GM12873 (cell line): ENCODE results near the gene WDR37.

Source experiments
- TF ChIP-seq, protein P1 (sequence below): IDR thresholded peaks from 2 replicates; pipeline ENCODE4 v1.5.1; 2012; ENCODE audit warnings: low read depth, mild to moderate bottlenecking, moderate library complexity, low read length, control low read depth; ENCODE audit not compliant: insufficient read depth; ENCODE audit errors: missing control alignments

Gene WDR37

GRCh38 chr10:1116696-1117280, 60.6 kb downstream of the WDR37 start:
- TF ChIP-seq, protein P1, sequence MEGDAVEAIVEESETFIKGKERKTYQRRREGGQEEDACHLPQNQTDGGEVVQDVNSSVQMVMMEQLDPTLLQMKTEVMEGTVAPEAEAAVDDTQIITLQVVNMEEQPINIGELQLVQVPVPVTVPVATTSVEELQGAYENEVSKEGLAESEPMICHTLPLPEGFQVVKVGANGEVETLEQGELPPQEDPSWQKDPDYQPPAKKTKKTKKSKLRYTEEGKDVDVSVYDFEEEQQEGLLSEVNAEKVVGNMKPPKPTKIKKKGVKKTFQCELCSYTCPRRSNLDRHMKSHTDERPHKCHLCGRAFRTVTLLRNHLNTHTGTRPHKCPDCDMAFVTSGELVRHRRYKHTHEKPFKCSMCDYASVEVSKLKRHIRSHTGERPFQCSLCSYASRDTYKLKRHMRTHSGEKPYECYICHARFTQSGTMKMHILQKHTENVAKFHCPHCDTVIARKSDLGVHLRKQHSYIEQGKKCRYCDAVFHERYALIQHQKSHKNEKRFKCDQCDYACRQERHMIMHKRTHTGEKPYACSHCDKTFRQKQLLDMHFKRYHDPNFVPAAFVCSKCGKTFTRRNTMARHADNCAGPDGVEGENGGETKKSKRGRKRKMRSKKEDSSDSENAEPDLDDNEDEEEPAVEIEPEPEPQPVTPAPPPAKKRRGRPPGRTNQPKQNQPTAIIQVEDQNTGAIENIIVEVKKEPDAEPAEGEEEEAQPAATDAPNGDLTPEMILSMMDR: no peak

DNA sequence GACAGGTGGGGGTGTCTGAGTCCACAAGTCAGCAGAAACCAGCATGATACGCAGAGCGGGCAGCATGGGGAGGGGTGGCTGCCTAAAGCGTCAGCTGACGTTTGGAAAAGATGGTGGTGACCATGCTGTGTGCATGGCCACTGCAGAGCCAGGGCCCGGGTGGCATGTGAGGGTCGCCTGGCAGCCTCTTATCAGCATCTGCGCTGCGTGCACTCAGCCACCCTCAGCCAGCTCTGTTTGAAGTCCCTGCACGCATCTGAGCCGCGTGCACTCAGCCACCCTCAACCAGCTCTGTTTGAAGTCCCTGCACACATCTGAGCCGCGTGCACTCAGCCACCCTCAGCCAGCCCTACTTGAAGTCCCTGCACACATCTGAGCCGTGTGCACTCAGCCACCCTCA, 61.5 kb downstream of the WDR37 start:
- TF ChIP-seq, protein P1: no peak

DNA sequence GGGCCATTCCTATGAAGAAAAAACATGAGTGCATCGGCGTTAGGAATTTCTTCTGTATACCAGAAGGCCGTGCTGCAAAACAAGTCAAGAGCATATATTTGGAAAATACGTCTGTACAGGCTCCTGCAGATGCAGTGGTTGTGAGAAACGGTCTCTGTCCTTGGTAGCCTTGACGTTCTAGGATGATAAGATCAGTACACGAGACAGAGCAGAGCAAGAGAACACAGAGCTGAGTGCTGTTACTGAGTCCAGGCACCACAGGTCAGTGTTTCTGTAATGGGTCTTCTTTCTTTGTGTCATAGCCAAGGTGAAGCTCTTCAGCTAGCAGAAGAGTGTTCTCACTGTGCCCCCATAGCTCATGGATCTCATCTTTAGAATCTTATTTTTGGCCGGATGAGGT, 62.8 kb downstream of the WDR37 start:
- TF ChIP-seq, protein P1: no peak

GRCh38 chr10:1119501-1119900, 63.3 kb downstream of the WDR37 start:
- TF ChIP-seq, protein P1: no peak

DNA sequence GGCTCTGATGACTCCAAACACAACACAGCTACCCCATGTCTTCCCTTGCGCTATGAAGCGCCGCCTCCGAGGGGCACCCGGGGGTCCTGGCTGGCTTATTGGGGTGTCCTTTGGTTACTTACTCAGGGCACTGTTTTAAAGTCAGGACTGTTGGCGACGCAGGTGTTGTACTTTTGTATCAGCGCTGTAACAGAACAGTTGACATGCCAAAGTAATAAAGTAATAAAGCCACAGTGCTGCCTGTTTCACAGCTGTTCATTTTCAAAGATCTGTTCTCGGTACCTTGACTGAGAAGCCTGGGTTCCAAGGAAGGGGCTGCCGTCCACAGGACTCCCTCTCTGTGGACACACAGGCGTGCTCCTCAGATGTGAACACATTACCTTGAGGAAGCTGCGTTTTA, 64.1 kb downstream of the WDR37 start:
- TF ChIP-seq, protein P1: no peak

- TF ChIP-seq, protein P1: no peak
These were observed 64.6 kb downstream of the WDR37 start for GRCh38 chr10:1120801-1121211.

DNA sequence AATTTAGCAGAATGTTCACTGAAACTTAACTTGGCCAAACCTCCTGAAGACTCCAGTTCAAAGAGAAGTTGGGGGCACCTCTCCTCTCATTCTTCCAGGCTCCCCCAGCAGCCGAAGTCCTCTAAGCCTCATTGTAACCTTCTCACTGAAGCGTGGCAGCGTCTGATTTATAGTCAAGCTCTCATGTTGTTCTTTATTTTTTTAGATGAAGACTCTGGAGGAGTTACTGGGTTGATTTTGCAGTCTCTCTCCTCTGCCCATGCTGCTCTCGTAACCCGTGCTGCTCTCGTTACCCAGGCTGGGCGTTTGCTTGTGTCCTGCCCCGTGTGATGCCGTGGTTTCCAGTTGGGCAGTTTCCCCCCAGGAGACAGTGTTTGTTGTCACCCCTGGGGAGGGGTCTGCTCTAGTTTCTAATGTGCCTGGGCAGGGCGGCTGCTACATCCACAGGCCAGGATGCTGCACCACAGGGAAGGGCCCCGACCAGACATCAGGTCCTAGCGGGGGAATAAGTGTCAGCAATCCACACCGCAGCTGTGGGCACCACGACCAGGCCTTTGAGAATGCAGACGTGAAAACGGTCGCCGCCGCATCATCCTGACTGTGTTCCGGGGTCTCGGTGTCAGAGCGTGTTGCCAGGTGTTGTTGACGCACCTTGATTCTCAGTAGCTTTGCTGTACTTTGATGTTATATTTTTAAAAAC, 65.2 kb downstream of the WDR37 start:
- TF ChIP-seq, protein P1: no peak
